Stimulated activated CD8-positive, alpha-beta memory T cell treated with anti-CD3 and anti-CD28 coated beads, Interleukin-12 subunit alpha, Interleukin-12 subunit beta, amount 100 ng/mL, for 24 hours (primary cell): Measurements from ENCODE around the gene E2F2.
A peak's percentile ranks its signal among the peaks of the same experiment; 100 is the strongest.
"Not testable (repeated sequence)": the region's sequence is repeated elsewhere in the genome, so short reads cannot be mapped to it uniquely, and the experiment has no call there.

ENCODE experiments used
- DNase-seq: peaks from one replicate; pipeline ENCODE4 v3.0.0-alpha.2; 2020; ENCODE audit errors: extremely low read depth

E2F2 gene

DNA sequence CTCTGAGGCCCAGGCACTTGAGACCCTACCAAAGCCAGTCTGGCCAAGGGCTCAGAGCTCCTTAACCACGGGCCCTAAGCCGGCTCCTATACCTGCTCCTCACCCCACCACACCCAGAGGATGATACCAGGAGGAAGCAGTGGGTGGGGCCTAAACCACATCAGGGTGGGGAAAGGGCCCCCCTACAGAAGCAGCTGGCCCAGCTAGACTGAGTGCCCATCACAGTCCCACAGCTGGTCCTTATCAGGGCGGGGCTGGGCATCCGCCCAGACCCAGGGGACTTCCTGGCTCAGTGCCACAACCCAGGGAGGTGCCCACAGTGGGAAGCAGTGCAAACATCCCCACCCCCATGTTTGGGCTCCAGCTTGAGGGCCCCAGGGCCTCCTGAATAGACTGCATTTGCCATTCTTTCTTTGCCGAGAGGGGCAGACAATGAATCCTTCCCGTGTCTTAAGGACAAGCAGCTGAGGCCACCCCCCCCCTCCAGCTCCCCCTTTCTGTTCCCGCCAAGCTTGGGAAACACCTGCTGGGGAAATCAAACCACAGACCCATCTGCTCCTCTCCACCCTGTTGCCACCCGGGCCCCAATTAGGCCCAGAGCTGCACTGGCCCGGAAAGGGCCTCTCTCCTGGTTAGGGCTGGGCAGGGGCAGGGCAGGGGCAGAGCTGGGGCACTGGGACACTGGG lies 6.2 kb downstream of the E2F2 start:
- DNase-seq, result no peak

DNA sequence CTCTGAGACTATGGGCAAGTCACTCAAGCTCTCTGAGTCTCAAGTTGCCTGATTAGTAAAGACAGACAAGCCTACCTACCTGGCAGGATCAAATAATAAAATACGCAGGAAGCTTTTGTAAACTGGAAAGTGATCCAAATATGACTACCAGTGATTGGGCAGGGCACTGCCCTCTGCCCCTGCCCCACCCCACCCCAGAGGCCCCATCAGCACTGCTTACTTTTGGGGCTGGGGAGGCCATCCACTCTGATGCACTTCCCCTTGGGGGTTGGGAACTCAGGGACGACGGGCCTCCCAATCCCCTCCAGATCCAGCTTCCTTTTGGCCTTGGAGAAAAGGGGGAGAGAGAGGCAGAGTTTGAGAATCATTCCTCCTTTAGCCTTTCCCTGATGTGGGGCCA lies 6.9 kb downstream of the E2F2 start:
- no peak for DNase-seq

DNA sequence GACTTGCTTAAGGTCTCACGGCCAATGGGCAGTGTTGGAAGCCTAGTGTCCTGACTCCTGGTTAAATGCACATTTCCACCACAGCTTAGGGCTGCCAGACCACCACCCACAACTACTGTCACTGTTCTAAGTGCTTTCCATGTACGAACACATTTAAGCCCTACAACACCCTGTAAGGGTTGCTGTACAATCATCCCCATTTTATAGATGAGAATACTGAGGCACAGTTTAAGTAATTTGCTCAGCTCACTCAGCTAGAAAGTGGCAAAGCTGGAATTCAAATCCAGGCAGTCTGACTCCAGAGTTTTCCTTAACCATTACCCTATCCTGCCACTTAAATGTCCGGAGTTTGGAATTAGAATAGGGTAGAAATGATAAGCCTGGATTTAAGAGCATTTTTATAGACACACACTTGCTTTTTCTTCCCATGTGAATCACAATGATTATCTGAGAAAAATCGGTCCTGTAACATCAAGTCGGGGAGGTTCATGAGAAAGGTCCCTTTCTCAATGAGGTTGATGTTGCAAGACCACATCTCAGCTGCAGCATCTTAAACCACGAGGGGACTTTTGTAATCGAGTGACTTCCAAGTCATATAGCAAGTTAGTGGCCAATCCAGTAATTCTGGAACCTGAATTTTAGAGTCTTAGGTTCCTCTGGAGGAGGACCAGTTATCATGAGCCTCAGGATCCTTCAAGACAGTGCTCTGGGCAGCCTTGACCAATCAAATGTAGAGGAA lies 8.6 kb downstream of the E2F2 start:
- no peak for DNase-seq

DNA sequence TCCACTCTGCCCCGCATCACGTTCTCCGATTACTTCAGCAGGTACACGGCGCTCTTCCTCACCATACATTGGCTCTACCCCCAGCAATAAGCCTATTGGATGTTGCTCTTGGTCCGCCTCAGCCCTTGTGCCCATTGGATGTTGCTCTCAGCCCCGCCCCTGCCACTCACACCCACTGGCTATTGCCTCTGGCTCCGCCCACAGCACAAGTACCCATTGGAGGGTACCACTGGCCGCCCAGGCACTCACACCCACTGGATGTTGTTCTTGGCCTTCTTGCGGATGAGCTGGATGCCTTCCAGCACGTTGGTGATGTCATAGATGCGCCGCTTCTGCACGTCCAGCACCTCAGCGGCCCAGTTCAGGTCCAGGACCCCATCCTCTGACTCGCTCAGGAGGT lies 9.4 kb downstream of the E2F2 start:
- DNase-seq, result no peak

DNA sequence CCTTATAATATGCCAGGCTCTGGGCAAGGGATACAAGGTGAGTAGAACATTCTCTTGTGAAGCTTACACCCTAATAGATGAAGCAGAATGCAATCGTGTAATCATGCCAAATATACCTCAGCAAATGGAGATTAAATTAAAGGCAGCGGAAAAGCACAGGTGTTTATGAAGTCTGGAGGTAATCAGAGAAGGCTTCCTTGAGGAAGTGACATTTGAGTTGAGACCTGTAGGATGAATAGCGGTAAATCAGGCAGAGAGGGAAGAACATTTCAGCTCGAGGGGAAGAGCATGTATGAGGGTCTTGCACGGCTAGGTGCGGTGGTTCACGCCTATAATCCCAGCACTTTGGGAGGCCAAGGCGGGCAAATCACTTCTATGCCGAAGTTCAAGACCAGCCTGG lies 13.5 kb downstream of the E2F2 start:
- DNase-seq, result no peak

DNA sequence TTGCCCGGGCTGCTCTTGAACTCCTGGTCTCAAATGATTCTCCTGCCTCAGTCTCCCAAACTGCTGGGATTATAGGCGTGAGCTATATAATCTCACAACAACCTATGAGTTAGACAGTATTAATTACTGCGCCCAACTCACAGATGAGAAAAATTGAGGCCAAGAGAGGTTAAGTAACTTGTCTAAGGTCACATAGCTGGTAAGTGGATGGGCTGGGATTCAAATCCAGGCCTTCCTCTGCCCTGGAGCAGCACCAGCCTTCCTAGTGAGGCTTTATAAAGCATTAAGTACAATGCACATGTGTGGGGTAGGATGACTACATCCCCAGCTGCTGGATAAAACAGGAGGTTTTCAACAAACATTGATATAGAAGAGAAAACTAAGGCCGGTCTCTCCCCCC lies 15.1 kb downstream of the E2F2 start:
- no peak for DNase-seq

DNA sequence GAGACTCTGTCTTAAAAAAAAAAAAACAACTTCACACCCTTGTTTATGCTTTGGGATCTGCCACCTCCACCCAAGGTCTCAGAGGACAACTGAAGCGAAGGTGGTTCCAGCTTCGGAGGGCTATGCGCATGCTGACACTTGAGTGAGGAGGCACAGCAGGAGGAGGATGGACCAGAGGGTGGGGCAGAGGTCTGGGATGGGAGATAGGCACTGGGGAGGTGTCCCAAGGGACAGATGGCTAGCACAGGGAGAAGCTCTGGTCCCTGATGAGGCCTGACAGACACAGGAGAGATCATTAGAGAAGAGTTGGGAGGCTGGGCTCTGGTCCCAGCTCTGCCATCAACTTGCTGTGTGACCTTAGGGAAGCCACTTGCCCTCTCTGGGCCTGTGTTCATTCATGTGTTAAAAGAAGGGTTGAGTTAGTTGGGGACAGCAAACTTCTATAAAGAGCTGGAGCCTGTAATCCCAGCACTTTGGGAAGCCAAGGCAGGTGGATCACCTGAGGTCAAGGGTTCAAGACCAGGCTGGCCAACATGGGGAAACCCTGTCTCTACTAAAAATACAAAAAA lies 16.8 kb downstream of the E2F2 start:
- DNase-seq, result no peak

DNA sequence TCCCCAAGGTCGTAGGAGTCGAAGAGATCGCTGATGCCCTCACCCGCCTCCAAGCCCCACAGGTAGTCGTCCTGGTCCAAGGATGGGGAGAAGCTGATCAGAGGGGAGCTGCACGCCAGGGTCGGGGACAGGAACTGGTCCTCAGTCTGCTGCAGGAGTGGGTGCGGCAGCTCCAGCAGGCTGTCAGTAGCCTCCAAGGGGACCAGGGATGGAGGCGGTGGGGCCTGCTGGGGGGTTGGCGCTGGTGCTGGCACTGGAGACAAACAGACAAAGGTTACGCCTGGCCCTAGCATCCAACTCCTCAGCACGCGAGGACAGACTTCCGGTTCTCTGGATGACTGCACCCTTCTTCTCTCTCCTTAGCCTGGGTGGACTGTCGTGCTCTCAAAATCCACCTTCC lies 21.1 kb downstream of the E2F2 start:
- DNase-seq, result no peak

DNA sequence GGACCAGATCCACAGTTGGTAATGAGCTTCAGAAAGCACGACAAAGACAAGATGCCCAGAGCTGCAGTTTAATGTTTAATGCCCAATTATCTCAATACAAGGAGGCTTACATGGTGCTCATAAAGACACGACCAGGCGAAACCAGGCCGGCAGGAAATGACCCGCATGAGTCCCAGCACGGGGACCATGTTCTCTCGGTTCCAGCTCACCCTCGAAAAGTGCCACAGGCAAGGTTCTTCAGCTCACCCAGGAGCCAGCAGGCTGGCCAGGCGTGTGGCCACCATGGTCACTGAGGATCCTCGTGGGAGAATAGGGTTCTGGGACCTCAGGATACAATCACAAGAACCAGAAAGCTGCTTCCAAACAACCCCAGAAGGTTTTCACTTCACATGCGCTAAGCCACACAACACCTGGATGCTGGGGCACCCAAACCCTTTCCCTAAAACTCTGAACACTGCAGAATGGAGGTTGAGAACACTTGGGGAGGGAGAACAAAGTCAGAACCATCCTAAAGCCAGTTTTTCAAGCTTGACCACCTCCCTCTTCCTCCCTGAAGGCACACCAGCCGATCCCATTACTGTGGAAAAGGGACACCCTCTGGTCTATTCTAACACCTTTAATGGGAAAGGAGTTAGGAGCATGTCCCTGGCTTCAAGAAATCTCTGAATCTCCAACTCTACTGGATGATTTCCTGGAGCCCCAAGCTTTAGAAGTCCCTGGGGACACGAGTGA lies 24.5 kb downstream of the E2F2 start:
- no peak for DNase-seq

DNA sequence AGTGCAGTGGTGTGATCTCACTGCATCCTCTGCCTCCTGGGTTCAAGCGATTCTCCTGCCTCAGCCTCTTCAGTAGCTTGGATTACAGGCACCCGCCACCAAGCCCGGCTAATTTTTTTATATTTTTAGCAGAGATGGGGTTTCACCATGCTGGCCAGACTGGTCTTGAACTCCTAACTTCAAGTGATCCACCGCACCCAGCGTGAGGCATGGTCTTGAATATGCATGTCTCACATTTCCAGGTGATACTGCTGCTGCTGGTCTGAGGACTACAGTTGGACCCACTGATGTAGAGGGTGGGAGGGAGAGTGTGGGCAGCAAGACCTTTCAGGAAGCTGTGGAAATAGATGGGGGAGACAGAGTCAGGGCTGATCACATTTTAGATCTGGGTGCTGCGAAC lies 25.2 kb downstream of the E2F2 start:
- no peak for DNase-seq

DNA sequence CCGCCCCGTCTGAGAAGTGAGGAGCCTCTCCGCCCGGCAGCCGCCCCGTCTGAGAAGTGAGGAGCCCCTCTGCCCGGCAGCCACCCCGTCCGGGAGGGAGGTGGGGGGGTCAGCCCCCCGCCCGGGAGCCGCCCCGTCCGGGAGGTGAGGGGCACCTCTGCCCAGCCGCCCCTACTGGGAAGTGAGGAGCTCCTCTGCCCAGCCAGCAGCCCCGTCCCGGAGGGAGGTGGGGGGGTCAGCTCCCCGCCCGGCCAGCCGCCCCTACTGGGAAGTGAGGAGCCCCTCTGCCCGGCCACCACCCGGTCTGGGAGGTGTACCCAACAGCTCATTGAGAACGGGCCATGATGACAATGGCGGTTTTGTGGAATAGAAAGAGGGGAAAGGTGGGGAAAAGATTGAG lies 26.9 kb downstream of the E2F2 start:
- DNase-seq, result not testable (repeated sequence)

DNA sequence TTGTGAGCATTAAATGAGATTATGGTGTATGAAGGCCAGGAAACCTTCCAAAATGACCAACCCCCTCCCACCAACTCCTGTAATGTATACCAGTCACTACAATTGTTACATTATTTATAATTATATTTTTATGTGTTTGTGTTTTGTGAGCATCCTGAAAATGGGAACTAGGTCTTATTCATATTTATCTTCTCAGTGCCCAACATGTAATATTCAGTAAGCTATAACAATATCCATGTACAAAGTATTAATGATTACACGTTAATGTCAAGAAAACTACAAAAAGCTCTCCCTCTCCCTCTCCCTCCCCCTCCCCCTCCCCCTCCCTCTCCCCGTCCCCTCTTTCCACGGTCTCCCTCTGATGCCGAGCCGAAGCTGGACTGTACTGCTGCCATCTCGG lies 28.1 kb downstream of the E2F2 start:
- no peak for DNase-seq

DNA sequence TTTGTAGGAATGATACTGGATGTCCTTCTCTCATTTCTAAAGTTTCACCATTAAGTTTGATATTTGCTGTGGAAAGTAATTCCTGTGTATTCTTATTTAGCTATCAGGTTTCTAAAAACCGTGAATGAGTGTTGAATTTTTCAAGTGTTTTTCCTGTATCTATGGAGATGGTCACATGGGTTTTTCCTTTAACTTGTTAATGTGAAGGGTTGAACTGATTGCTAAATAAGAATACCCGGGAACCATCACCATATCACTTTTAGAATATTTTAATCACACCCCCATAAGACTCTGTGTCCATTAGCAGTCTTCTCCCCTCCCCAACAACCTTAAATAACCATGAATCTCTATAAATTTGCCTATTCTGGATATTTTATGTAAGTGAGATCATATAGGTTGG lies 30.6 kb downstream of the E2F2 start:
- DNase-seq, result no peak

DNA sequence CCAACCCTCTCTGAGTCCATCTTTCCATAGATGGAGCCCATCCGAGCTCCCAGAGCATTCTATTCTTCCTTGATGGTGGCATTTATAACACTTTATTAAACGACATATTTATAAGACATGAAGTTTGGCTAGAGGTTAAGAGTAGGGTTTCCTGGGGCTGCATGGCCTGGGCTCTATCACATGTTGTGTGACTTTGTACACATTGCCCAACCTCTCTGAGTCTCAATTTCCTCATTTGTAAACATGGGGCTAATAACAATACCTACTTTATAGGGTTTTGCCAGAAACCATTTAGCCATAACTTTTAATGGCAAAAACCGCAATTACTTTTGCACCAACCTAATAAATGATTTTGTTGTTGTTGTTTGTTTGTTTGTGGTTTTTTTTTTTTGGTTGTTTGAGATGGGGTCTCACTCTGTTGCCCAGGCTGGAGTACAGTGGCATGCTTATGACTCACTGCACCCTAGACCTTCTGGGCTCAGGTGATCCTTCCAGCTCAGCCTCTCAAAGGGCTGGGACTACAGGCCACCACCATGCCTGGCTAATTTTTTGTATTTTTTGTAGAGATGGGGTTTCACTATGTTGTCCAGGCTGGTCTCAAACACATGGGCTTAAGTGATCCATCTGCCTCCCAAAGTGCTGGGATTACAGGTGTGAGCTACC lies 33.1 kb downstream of the E2F2 start:
- no peak for DNase-seq

DNA sequence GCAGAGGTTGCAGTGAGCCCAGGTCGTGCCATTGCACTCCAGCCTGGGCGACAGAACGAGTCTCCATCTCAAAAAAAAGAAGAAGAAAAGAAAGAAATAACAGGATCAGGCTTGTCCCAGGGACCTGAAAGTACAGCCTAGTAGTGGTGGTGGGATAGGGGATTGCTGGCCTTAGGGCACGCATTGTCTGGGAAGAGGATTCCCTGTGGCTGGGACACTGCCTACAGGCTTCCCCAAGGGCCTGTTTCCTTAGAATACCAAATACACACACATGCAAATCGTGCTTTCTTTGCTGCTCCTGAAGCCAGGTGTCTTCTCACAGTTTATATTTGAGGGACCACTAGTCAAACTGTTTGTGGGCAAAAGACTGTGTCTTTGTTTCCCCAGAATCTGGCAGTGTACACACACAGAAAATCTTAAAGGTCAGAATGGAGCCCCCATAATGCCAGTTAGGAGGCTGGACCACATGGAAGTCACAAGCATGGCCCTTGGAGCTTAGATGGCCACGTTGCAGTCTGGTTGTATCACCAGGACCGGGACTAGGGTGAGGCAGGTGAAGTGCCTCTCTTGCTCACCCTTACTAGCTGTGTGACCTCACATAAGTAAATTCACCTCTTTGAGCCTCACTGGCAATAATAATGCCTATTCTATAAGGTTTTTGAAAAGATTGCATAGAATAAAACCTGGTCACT lies 34.4 kb downstream of the E2F2 start:
- no peak for DNase-seq

DNA sequence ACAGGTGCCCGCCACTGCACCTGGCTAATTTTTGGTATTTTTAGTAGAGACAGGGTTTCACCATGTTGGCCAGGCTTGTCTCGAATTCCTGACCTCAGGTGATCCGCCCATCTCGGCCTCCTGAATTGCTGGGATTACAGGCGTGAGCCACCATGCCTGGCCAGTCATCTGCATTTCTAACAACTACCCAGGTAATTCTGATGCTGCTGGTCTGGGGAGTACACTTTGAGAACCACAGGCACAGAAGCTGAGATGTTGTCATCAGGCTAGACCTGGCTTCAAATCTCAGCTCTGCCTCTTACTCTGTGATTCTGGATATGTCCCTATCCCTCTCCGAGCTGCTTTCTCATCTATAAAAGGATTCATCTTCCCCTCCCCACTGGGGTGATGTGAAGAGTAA lies 36.2 kb downstream of the E2F2 start:
- not testable (repeated sequence) for DNase-seq

DNA sequence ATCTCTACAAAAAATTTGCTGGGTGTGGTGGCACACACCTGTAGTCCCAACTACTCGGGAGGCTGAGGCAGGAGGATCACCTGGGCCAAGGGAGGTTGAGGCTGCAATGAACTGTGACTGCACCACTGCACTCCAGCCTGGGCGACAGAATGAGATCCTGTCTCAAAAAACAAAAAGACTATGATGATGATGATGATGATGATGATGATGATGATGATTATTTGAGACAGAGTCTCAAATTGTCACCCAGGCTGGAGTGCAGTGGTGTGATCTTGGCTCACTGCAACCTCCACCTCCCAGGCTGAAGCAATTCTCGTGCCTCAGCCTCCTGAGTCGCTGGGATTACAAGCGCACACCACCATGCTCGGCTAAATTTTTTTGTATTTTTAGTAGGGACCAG lies 38.3 kb downstream of the E2F2 start:
- not testable (repeated sequence) for DNase-seq

DNA sequence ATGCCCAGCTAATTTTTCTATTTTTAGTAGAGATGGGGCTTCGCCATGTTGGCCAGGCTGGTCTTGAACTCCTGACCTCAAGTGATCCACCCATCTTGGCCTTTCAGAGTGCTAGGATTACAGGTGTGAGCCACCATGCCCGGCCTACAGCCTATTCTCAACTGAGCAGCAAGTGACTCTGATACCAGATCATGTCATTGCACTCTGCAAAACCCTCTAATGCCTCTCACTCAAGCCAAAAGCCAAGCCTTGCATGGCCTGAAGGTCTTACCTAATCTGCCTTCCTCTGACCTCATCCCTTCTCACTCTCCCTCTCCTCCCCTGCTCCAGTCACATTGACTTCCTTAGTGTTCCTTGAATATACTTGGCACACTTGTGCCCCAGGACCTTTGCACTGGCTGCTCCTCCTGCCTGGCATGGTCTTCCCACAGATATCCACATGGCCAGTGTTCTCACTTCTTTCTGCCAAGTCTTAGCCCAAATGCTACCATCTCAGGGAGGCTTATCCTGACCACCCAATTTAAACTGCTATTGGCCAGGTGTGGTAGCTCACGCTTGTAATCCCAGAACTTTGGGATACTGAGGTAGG lies 38.8 kb downstream of the E2F2 start:
- no peak for DNase-seq

DNA sequence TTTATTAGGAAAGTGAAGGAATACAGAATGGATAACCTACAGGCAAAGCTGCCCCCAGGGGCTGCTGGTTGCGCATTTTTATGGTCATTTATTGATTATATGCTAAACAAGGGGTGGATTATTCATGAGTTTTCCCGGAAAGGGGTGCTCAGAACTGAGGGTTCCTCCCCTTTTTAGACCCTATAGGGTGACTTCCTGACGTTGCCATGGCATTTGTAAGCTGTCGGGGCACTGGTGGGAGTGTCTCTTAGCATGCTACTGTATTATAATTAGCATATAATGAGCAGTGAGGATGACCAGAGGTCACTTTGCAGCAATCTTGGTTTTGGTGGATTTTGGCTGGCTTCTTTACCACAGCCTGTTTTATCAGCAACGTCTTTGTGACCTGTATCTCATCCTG lies 41.2 kb downstream of the E2F2 start:
- no peak for DNase-seq

DNA sequence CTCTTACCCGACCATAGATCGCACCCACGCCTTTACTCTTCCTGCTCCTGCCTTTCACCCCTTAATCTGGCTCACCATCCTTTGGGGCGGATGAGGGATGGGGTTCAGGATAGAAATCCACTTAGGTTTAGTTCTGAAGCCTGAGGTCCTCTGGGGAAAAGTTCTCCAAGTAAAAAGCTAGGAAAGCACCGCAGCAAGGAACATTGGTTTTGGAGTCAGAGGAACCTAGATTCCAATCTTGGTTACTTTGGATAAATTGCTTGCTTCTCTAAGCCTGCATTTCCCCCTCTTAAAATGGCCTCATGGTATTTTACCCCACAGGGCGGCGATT lies 46.1 kb downstream of the E2F2 start:
- DNase-seq, result no peak

DNA sequence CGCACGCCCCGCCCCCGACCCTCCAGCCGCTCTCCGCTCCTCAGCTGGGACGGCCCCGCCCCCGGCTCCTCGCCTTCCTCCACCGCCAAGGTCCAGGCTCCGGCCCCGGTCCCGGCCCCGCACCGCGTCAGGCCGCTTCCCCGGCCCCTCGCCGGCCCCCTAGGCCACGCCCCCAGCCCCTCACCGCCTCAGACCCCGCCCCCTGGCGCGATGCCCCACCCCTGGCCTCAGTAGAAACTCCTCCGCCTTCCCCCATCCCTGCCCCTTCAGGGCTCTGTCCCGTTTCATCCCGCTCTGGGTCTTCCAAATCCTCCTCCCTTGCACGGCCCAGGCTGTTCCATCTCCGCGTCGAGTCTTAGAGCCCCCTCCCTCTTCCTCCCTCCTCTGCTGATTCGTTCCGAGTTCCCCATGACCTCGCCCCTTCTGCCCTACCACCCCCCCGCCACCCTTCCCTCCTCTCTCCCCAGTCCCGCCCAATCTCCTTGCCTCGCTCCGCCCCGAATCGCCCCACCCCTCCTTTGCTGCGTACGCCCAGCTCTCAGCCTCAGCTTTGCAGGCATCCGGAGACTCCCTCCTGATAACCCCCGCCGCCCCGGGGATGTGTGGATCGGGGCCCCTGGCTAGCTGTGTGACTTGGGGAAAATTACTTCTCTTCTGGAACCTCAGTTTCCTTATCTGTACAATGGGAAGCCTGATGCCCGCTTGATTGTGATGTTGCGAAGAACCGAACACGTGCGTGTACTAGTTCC lies 46.6 kb downstream of the E2F2 start:
- peak; percentile 75 for DNase-seq
